Left lung (tissue), 10 donors: ENCODE measurements around the gene MLLT1. TPM values are rescaled to one million over a fixed set of nuclear protein-coding genes. Genes with fewer than 3 reads are reported as not detected.

Source experiments
- ATAC-seq: fragments of 200-7000 bp; cut with Tn5 transposase; one replicate; pipeline ENCODE4 v1.9.1; 2020; ENCODE audit warnings: moderate library complexity
- DNase-seq, 4 donors: peaks; one replicate each; pipeline ENCODE4 v3.0.0-alpha.2; 2013 to 2020
- H3K27ac ChIP-seq, 2 donors: fragments of 200-600 bp; sonication (generic) in 1 of 2; one replicate each; pipeline versions ENCODE4 v1.5.0 to v1.8.0; 2020 to 2021
- H3K27me3 ChIP-seq, 2 donors: fragments of 200-600 bp; sonication (generic) in 1 of 2; one replicate each; pipeline versions ENCODE4 v1.5.0 to v1.8.0; 2020 to 2021
- H3K36me3 ChIP-seq, 2 donors: fragments of 200-600 bp; sonication (generic) in 1 of 2; one replicate each; pipeline versions ENCODE4 v1.5.0 to v1.8.0; 2020 to 2021
- H3K4me1 ChIP-seq, 2 donors: fragments of 200-600 bp; one replicate each; pipeline ENCODE4 v1.8.0; 2021
- H3K4me3 ChIP-seq, 2 donors: fragments of 200-600 bp; sonication (generic) in 1 of 2; one replicate each; pipeline versions ENCODE4 v1.5.0 to v1.8.0; 2020 to 2021; ENCODE audit warnings: mild to moderate bottlenecking in 1 of 2
- H3K9me3 ChIP-seq, 2 donors: fragments of 200-600 bp; sonication (generic) in 1 of 2; one replicate each; pipeline versions ENCODE4 v1.5.0 to v1.8.0; 2020 to 2021
- intact Hi-C, 2 donors: fragments of 100-400 bp; cut with DNase I; formaldehyde crosslinking; loops; one replicate each; pipeline versions ENCODE4 v1.11.2 to v1.14.2; 2022
- polyA plus RNA-seq, 6 donors: library from polyadenylated mRNA; unstranded; fragments of 120-200 nt; gene quantifications; one replicate each; pipeline ENCODE4 v1.2.1, GENCODE V29; 2013; ENCODE audit not compliant: insufficient read length in 6 of 6
- total RNA-seq, 2 donors: library from RNA; stranded (reverse); fragmentation: NEBNext Ultra II Directional; extraction: Animal tissue kit (Norgen Biotek cat#: 25700); gene quantifications; one replicate each; pipeline ENCODE4 v1.2.1, GENCODE V29; 2021
- TF ChIP-seq, protein P1 (sequence below), 2 donors: fragments of 200-600 bp; sonication (generic) in 1 of 2; IDR thresholded peaks; one replicate each; pipeline versions ENCODE4 v1.5.0 to v1.8.0; 2021; ENCODE audit warnings: antibody characterized with exemption in 2 of 2
- donor health status: DM: no; HTN: yes; CAD: no.
- donor health status: DM: no; HTN: no; CAD: no.

MLLT1 gene
- total and polyA plus RNA-seq, 8 donors = 69.3 to 106 (median 81.4) TPM

GRCh38 chr19:6212403-6213265, 67.1 kb downstream of the MLLT1 start:
- DNase-seq = peak in 2 of 4 donors; percentile 23 to 71
- intact Hi-C loops = no loop called here
- Histone ChIP-seq H3K27ac (no peak overlapping the region), H3K27me3 (no peaks in the 10 kb centered on the region), H3K4me1 (peaks cover 0 to 5% of the 10 kb centered on the region in 2 donors), H3K36me3 (peaks cover 0 to 70% of the 10 kb centered on the region in 2 donors), H3K9me3 (no peaks in the 10 kb centered on the region), H3K4me3 (no peak overlapping the region)
- TF ChIP-seq, protein P1, sequence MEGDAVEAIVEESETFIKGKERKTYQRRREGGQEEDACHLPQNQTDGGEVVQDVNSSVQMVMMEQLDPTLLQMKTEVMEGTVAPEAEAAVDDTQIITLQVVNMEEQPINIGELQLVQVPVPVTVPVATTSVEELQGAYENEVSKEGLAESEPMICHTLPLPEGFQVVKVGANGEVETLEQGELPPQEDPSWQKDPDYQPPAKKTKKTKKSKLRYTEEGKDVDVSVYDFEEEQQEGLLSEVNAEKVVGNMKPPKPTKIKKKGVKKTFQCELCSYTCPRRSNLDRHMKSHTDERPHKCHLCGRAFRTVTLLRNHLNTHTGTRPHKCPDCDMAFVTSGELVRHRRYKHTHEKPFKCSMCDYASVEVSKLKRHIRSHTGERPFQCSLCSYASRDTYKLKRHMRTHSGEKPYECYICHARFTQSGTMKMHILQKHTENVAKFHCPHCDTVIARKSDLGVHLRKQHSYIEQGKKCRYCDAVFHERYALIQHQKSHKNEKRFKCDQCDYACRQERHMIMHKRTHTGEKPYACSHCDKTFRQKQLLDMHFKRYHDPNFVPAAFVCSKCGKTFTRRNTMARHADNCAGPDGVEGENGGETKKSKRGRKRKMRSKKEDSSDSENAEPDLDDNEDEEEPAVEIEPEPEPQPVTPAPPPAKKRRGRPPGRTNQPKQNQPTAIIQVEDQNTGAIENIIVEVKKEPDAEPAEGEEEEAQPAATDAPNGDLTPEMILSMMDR (IDR thresholded peaks at IDR 0.05) = no peak
- ATAC-seq = no peak

- H3K9me3 ChIP-seq = no peaks in the 10 kb centered on the region
- TF ChIP-seq, protein P1 (IDR thresholded peaks at IDR 0.05) = no peak
- no peaks in the 10 kb centered on the region for H3K4me1 ChIP-seq
- DNase-seq = peak in 2 of 4 donors; percentile 15 to 69
- H3K4me3 ChIP-seq = no peak overlapping the region
- H3K36me3 ChIP-seq = peaks cover 0 to 65% of the 10 kb centered on the region in 2 donors
- intact Hi-C loops = no loop called here
- H3K27me3 ChIP-seq = no peaks in the 10 kb centered on the region
- no peak for ATAC-seq
- no peak overlapping the region for H3K27ac ChIP-seq
Observed at GRCh38 chr19:6211632-6212402, 68.0 kb downstream of the MLLT1 start.

DNA sequence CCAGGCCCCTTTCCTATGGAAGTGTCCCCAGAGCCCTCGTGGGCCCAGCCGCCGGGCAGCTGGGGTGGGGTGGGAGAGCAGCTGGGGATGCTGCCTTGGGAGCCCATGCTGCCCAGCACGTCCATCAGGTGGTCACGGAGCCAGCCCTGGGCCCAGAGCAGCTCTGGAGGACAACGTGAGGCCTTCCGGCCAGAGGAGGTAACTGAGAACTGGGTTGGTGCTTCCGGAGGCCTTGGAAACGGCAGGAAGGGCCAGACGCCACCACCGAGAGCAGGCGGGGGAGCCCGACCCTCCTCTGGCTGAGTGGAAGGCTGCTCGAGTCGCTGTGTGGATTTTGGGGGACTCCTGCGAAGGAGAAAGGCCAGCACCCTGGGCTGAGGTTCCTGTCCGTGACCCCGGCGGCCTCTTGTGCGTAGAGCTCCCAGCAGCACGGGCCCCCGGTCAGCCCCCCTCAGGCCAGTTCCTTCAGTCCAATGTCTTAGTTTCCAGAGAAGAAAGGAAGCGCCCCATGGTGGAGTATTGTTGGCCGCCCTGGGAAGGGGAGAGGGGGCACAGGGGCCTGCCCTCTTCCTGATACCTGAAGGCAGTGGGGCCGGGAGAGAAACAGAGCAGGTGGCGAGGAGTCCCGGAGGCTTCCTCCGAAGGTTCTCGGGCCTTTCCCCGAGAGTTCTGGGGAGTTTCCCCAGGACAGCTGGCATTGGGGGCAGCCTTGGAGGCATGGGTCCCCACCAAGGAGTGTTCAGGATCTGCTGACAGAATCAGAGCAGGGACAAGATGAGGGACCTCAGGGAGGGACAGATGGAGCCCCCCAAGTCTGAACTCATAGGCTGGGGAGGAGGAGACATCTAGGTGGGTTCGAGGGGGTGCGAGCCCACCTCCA, 68.8 kb downstream of the MLLT1 start:
- peak in 2 of 4 donors; percentile 22 to 74 for DNase-seq
- H3K36me3 ChIP-seq = peaks cover 0 to 56% of the 10 kb centered on the region in 2 donors
- peak overlapping the region in 1 of 2 donors; percentile 53 for H3K27ac ChIP-seq

GRCh38 chr19:6210091-6210490, 69.7 kb downstream of the MLLT1 start:
- Histone ChIP-seq H3K9me3 (no peaks in the 10 kb centered on the region), H3K4me3 (no peak overlapping the region), H3K4me1 (no peaks in the 10 kb centered on the region), H3K36me3 (peaks cover 0 to 48% of the 10 kb centered on the region in 2 donors), H3K27me3 (no peaks in the 10 kb centered on the region), H3K27ac (peak overlapping the region in 1 of 2 donors; percentile 48)
- DNase-seq (no peak), ATAC-seq (no peak)
- TF ChIP-seq, protein P1 (IDR thresholded peaks at IDR 0.05) = no peak
- intact Hi-C loops = no loop called here

More for the DNA sequence above, 68.8 kb downstream of the MLLT1 start:
- H3K4me1 ChIP-seq = no peaks in the 10 kb centered on the region
- no peak for ATAC-seq
- TF ChIP-seq, protein P1 (IDR thresholded peaks at IDR 0.05) = no peak
- H3K4me3 ChIP-seq = no peak overlapping the region
- no peaks in the 10 kb centered on the region for H3K27me3 ChIP-seq
- no peaks in the 10 kb centered on the region for H3K9me3 ChIP-seq
- intact Hi-C loops = no loop called here
